Keratinocyte (primary cell): ENCODE data around the gene GNB1L. TPM values are rescaled to one million over a fixed set of nuclear protein-coding genes. Genes with fewer than 3 reads are reported as not detected.

Experiments used
- DNase-seq: peaks from one replicate; pipeline ENCODE4 v3.0.0-alpha.2; 2011; ENCODE audit warnings: low read depth, missing footprints, low spot score
- FAIRE-seq: peaks from 2 replicates; lab custom pipeline; 2011; peaks lifted over from hg19 to GRCh38; lab: Jason Lieb, UNC
- H2AFZ ChIP-seq: 2 replicates; pipeline ENCODE4 v1.6.0; 2012; ENCODE audit warnings: low read length, control low read depth, inconsistent platforms; ENCODE audit not compliant: control insufficient read depth
- H3K27ac ChIP-seq: 2 replicates; pipeline ENCODE4 v1.5.1; 2011; ENCODE audit warnings: low read length; ENCODE audit not compliant: control insufficient read depth, insufficient read depth
- H3K27me3 ChIP-seq: 3 replicates; pipeline ENCODE4 v1.6.0; 2011; ENCODE audit warnings: low read length; ENCODE audit not compliant: control insufficient read depth, insufficient read depth; ENCODE audit errors: extremely low read depth
- H3K36me3 ChIP-seq, 2 experiments: 2 replicates in 1 of 2; 3 replicates in 1 of 2; pipeline ENCODE4 v1.5.1; 2011; ENCODE audit warnings: low read length in 2 of 2, mild to moderate bottlenecking in 1 of 2; ENCODE audit not compliant: control insufficient read depth in 2 of 2, insufficient read depth in 2 of 2; ENCODE audit errors: extremely low read depth in 1 of 2
- H3K4me1 ChIP-seq: 3 replicates; pipeline ENCODE4 v1.5.1; 2011; ENCODE audit warnings: low read length; ENCODE audit not compliant: control insufficient read depth, insufficient read depth; ENCODE audit errors: extremely low read depth
- H3K4me2 ChIP-seq: 3 replicates; pipeline ENCODE4 v1.6.0; 2011; ENCODE audit warnings: low read depth, low read length; ENCODE audit not compliant: control insufficient read depth, insufficient read depth; ENCODE audit errors: extremely low read depth
- H3K4me3 ChIP-seq, 3 experiments: fragments of 200-600 bp in 1 of 3; sonication (generic) in 1 of 3; 2 replicates in 2 of 3; 3 replicates in 1 of 3; pipeline ENCODE4 v1.5.1; 2011 to 2016; ENCODE audit warnings: low read length in 3 of 3, mild to moderate bottlenecking in 3 of 3, control low read depth in 2 of 3, inconsistent platforms in 1 of 3, low read depth in 1 of 3, mixed read lengths in 1 of 3, mixed run types in 1 of 3, moderate library complexity in 1 of 3; ENCODE audit not compliant: control insufficient read depth in 2 of 3, insufficient read depth in 2 of 3; ENCODE audit errors: extremely low read depth in 1 of 3
- H3K79me2 ChIP-seq: 2 replicates; pipeline ENCODE4 v1.6.0; 2012; ENCODE audit warnings: low read length; ENCODE audit not compliant: control insufficient read depth, insufficient read depth
- H3K9ac ChIP-seq: 3 replicates; pipeline ENCODE4 v1.6.0; 2011; ENCODE audit warnings: low read length; ENCODE audit not compliant: control insufficient read depth, insufficient read depth; ENCODE audit errors: extremely low read depth
- H3K9me1 ChIP-seq: 3 replicates; pipeline ENCODE4 v1.6.0; 2011; ENCODE audit warnings: low read length; ENCODE audit not compliant: control insufficient read depth, insufficient read depth; ENCODE audit errors: extremely low read depth
- H3K9me3 ChIP-seq: 2 replicates; pipeline ENCODE4 v1.5.1; 2012; ENCODE audit warnings: low read depth, low read length; ENCODE audit not compliant: control insufficient read depth
- H4K20me1 ChIP-seq: 3 replicates; pipeline ENCODE4 v1.6.0; 2011; ENCODE audit warnings: low read length; ENCODE audit not compliant: control insufficient read depth, insufficient read depth; ENCODE audit errors: extremely low read depth
- CTCF ChIP-seq, 3 experiments: IDR thresholded peaks in 1 of 3; conservative IDR thresholded peaks in 1 of 3; optimal IDR thresholded peaks in 1 of 3; 2 replicates in 2 of 3; 3 replicates in 1 of 3; pipeline versions ENCODE3 to v1.5.1; 2011; ENCODE audit warnings: low read length in 3 of 3, mild to moderate bottlenecking in 3 of 3, moderate library complexity in 2 of 3, control low read depth in 1 of 3, inconsistent platforms in 1 of 3; ENCODE audit not compliant: insufficient read depth in 2 of 3; ENCODE audit errors: extremely low read depth in 1 of 3
- EZH2 ChIP-seq: IDR thresholded peaks from one replicate; pipeline ENCODE4 v1.6.1; 2012; ENCODE audit warnings: inconsistent platforms, mild to moderate bottlenecking, low read length, moderate library complexity
- dilution Hi-C: fragments of 300-500 bp; cut with MboI; formaldehyde crosslinking; loops from one replicate; pipeline ENCODE4 v1.7.0; 2020; ENCODE audit warnings: low sequenced_read_pairs; ENCODE audit not compliant: extremely low pct_ligation_motif_present
- polyA plus RNA-seq, 5 experiments: library from polyadenylated mRNA; depleted of rRNA in 3 of 5; stranded (reverse) in 3 of 5; stranded (forward) in 1 of 5; unstranded in 1 of 5; fragments of >200 nt; gene quantifications; 1 replicate in 1 of 5; 2 replicates in 3 of 5; 3 replicates in 1 of 5; pipeline versions ENCODE4 v1.2.1 to v1.2.3, GENCODE V29; 2011 to 2012; ENCODE audit warnings: missing spikeins in 2 of 5, low read depth in 1 of 5, low replicate concordance in 1 of 5

The GNB1L gene
- polyA plus RNA-seq, 1 donor (not counting 4 experiments of a cell fraction or from before 2014, with no cell fraction given), result 2.0 TPM

GRCh38 chr22:19755722-19756287 lies 98.9 kb downstream of the GNB1L start:
- H3K4me2 ChIP-seq, result no peak overlapping the region
- no peaks in the 10 kb centered on the region for H3K9me1 ChIP-seq
- H3K27me3 ChIP-seq, result peaks cover 60% of the 10 kb centered on the region
- H4K20me1 ChIP-seq, result no peaks in the 10 kb centered on the region
- dilution Hi-C loops, result no loop called here
- FAIRE-seq (no peak), DNase-seq (no peak)
- H3K79me2 ChIP-seq, result no peaks in the 10 kb centered on the region
- no peaks in the 10 kb centered on the region for H3K36me3 ChIP-seq
- H3K9ac ChIP-seq, result no peak overlapping the region
- H3K4me3 ChIP-seq, result no peak overlapping the region
- no peak overlapping the region for H3K27ac ChIP-seq
- TF ChIP-seq CTCF (optimal IDR thresholded peaks at IDR 0.05 in 1 of 3, IDR thresholded peaks at IDR 0.05 in 1 of 3, conservative IDR thresholded peaks at IDR 0.05 in 1 of 3; ENCODE audit: extremely low read depth in 1 of 3, insufficient read depth in 2 of 3, low read length in 3 of 3) (no peak), EZH2 (peak; percentile 82)
- no peak overlapping the region for H2AFZ ChIP-seq
- no peaks in the 10 kb centered on the region for H3K9me3 ChIP-seq
- H3K4me1 ChIP-seq, result peaks cover 6% of the 10 kb centered on the region

DNA sequence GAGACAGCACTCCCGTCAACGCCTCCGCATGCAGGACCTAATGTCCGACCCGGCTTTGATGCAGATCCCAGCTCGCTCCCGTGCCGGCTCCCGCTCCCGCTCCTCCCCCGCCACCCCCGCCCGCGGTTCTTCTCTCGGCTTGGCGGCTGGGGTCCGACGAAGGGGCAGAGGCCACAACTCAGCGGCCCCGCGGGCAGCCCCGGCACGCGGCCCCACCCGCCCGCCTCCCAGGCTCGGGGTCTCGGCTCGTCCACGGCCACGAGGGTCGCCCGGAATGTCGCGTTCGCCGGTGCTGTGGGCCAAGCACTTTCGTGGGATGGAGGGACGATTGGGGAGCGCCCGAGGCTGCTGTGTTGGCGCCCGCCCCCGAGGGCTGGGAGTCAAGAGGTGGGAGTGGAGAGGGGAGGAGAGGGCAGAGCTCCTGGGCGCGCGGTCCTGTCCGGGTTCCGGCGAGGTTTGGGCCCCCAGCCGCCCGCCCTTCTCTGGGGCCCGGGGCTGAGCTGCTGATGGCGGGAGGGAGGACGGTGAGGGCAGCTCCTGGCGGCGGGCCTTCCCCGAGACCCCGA lies 99.4 kb downstream of the GNB1L start:
- TF ChIP-seq CTCF (optimal IDR thresholded peaks at IDR 0.05 in 1 of 3, IDR thresholded peaks at IDR 0.05 in 1 of 3, conservative IDR thresholded peaks at IDR 0.05 in 1 of 3; ENCODE audit: extremely low read depth in 1 of 3, insufficient read depth in 2 of 3, low read length in 3 of 3) (no peak), EZH2 (no peak)
- no peak overlapping the region for H3K4me3 ChIP-seq
- H3K9me3 ChIP-seq, result no peaks in the 10 kb centered on the region
- H3K4me2 ChIP-seq, result no peak overlapping the region
- no peak overlapping the region for H3K27ac ChIP-seq
- H3K9me1 ChIP-seq, result no peaks in the 10 kb centered on the region
- H4K20me1 ChIP-seq, result no peaks in the 10 kb centered on the region
- H3K79me2 ChIP-seq, result no peaks in the 10 kb centered on the region
- dilution Hi-C loops, result no loop called here
- FAIRE-seq (no peak), DNase-seq (no peak)
- no peak overlapping the region for H2AFZ ChIP-seq
- H3K4me1 ChIP-seq, result peaks cover 6% of the 10 kb centered on the region
- H3K36me3 ChIP-seq, result no peaks in the 10 kb centered on the region
- no peak overlapping the region for H3K9ac ChIP-seq
- peaks cover 60% of the 10 kb centered on the region for H3K27me3 ChIP-seq
